Activated CD4-positive, alpha-beta memory T cell treated with anti-CD3 and anti-CD28 coated beads, Interleukin-2, amount 10 ng/mL, durations not matched to agents 7 days and 5 days (primary cell): Measurements from ENCODE around the gene PID1. TPM values are rescaled to one million over a fixed set of nuclear protein-coding genes. Genes with fewer than 3 reads are reported as not detected.

ENCODE experiments used
- CTCF ChIA-PET: fragments of 350-600 bp; sonication (Branson Sonifier 250); formaldehyde crosslinking; loops from one replicate; lab custom pipeline; 2021; ENCODE audit warnings: antibody characterized with exemption, inconsistent platforms; lab: Charles Lee
- POLR2A ChIA-PET: fragments of 350-600 bp; sonication (Branson Sonifier 250); formaldehyde crosslinking; loops from one replicate; lab custom pipeline; 2021; ENCODE audit warnings: antibody characterized with exemption; lab: Charles Lee
- DNase-seq: peaks from one replicate; pipeline ENCODE4 v3.0.0-alpha.2; 2020
- H3K27ac Mint-ChIP-seq: one replicate; pipeline ENCODE4 v1.8.0; 2021; ENCODE audit warnings: mild to moderate bottlenecking, mixed read lengths
- H3K27me3 Mint-ChIP-seq: one replicate; pipeline ENCODE4 v1.8.0; 2021; ENCODE audit warnings: mixed read lengths
- H3K36me3 Mint-ChIP-seq: one replicate; pipeline ENCODE4 v1.8.0; 2021; ENCODE audit warnings: low read depth, mixed read lengths
- H3K4me1 Mint-ChIP-seq: one replicate; pipeline ENCODE4 v1.8.0; 2021; ENCODE audit warnings: mixed read lengths
- H3K4me3 Mint-ChIP-seq: one replicate; pipeline ENCODE4 v1.8.0; 2021; ENCODE audit warnings: mild to moderate bottlenecking, mixed read lengths
- H3K9me3 Mint-ChIP-seq: one replicate; pipeline ENCODE4 v1.8.0; 2021; ENCODE audit warnings: mixed read lengths
- total RNA-seq, 2 experiments: library from RNA; stranded (reverse); gene quantifications; one replicate each; pipeline ENCODE4 v1.2.3, GENCODE V29; 2021

The PID1 gene
- total RNA-seq, 2 experiments from 2014 or later: not detected

DNA sequence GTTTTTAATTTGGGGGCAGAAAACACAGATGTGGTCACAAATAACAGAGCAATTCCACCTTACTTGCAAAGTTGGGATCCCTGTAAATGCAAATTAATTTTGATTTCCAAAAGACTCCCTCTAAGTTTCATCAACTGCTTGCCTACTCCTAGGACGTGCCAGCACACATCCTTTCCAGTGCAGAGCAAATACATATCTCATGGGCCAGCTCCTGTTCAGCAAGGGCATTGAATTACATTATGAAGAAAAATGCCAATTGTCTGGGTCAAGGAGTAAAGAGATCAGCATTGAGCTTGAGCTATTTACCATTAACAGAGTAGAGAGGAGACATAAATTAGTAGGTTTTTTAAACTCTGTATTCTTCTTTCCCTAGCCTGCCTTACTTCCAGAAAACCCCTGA lies 18.8 kb downstream of the PID1 start:
- no peaks in the 10 kb centered on the region for H3K27me3 Mint-ChIP-seq
- ChIA-PET CTCF (no interaction called here), POLR2A (no interaction called here)
- H3K4me3 Mint-ChIP-seq: no peak overlapping the region
- no peak overlapping the region for H3K27ac Mint-ChIP-seq
- H3K36me3 Mint-ChIP-seq: no peaks in the 10 kb centered on the region
- H3K9me3 Mint-ChIP-seq: no peaks in the 10 kb centered on the region
- H3K4me1 Mint-ChIP-seq: no peaks in the 10 kb centered on the region
- no peak for DNase-seq

DNA sequence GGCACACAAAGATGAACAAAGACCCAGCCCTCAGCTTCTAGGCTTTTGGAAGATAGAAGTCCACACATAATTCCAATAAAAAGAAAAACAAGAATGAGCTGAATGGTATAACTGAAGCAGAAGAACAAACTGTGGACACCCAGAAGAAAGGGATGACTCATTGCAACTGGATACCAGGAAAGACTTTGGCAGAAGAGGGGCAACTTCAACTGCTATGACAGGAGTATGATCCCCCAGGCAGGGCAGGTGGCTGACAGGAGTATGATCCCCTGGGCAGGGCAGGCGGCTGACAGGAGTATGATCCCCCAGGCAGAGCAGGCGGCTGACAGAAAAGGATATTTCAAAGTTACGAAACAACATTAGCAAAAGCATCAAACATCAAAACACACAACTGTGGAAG lies 21.6 kb downstream of the PID1 start:
- no peak overlapping the region for H3K27ac Mint-ChIP-seq
- H3K4me3 Mint-ChIP-seq: no peak overlapping the region
- H3K4me1 Mint-ChIP-seq: no peaks in the 10 kb centered on the region
- no peaks in the 10 kb centered on the region for H3K9me3 Mint-ChIP-seq
- H3K27me3 Mint-ChIP-seq: no peaks in the 10 kb centered on the region
- no peaks in the 10 kb centered on the region for H3K36me3 Mint-ChIP-seq
- CTCF ChIA-PET: no interaction called here
- no peak for DNase-seq
- POLR2A ChIA-PET: no interaction called here

DNA sequence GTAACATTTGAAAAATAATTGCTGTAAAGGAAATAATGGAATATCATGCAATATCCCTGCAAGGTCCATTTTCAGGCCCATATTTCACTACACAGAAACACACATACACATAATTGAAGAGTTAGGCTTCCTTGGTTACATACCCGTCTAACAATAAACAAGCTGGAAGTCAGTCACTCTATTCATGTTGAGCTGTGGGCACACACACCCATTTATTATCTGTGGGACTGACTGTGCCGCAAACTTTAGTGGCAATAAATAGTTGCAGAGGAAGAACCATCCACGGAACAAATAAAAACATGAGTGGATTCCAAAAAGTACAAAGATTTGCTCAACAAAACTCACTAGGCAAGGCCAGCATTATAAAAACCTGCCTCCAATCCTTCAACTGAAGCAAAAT lies 24.8 kb downstream of the PID1 start:
- ChIA-PET POLR2A (no interaction called here), CTCF (no interaction called here)
- Mint-ChIP-seq H3K4me3 (no peak overlapping the region), H3K4me1 (no peaks in the 10 kb centered on the region), H3K36me3 (no peaks in the 10 kb centered on the region), H3K27ac (no peak overlapping the region), H3K9me3 (peaks cover 6% of the 10 kb centered on the region), H3K27me3 (no peaks in the 10 kb centered on the region)
- no peak for DNase-seq

DNA sequence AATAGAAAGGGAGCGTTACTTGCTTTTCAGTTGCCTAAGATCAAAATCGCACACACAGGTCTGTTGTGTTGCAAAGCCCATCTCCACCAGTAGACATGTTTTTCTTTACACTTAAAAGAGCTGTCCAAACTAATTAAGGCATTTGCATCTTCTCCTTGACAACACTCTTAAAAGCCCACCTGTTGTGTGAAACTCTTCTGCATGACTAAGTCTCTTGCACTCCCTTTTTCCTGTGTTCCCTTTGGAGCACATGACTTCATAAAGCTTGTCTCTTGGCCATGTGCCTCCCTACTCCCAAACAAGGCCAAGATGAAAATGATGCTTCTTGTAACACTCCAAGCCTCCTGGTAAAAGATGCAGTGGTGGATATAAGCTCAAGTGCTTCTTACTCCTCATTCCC lies 26.1 kb downstream of the PID1 start:
- Mint-ChIP-seq H3K4me1 (no peaks in the 10 kb centered on the region), H3K4me3 (no peak overlapping the region), H3K9me3 (peaks cover 9% of the 10 kb centered on the region), H3K27ac (no peak overlapping the region), H3K36me3 (no peaks in the 10 kb centered on the region), H3K27me3 (no peaks in the 10 kb centered on the region)
- no peak for DNase-seq
- ChIA-PET CTCF (no interaction called here), POLR2A (no interaction called here)

DNA sequence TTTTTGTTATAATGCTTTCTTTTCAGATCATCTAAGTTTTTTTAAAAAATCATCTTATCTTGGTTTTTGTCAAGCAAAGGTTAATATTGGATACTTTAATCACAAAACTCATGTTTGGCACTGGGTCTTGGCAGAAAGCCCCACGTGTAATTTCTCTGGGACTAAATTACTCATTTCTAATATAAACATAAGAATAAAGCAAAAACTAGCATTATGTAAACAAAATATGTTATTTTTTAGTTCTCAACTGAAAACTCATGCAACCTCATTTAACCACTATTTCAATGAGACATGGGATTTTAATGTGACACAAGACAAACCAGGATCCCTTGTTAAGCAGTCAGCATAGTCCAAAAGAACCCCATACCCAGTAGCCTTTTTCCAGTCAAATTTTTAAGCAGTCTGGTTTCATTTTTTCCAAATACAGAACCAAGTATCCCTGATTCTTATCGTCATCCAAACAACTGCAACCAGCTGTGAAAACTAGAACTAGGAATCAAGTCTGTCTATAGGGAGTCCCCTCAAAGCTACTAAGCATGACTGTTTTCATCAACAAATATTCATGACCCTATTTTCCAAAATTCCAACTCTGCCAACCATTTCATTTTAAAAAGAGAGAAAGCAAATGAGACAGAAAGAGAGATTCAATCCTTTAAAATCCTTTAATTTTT lies 27.1 kb downstream of the PID1 start:
- Mint-ChIP-seq H3K36me3 (no peaks in the 10 kb centered on the region), H3K27me3 (no peaks in the 10 kb centered on the region), H3K4me3 (no peak overlapping the region), H3K9me3 (peaks cover 9% of the 10 kb centered on the region), H3K27ac (no peak overlapping the region), H3K4me1 (no peaks in the 10 kb centered on the region)
- ChIA-PET CTCF (no interaction called here), POLR2A (no interaction called here)
- DNase-seq: no peak

DNA sequence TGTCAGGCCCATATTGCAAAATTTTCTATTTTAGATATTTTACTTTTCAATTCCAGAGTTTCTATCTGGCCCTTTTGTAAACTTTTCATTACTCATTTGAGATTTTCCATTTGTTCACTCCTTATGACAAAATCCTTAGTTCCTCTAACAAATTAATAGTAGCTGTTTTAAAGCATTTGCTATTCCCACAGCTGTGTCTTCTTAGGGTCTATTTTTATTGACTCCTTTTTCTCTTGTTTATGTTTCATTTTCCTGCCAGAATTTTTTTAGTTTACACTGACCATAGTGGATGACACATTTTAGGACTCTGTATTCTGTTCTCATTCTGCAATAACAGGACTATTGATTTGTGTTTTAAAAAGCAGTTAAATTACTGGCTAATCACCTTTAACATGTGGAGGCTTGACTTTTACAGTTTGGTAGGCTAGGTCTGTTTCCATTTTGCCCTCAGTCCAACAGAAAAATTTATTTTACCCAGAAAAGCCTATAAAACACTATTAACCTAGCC lies 30.0 kb downstream of the PID1 start:
- DNase-seq: no peak
- Mint-ChIP-seq H3K27ac (no peak overlapping the region), H3K27me3 (no peaks in the 10 kb centered on the region), H3K36me3 (no peaks in the 10 kb centered on the region), H3K4me3 (no peak overlapping the region), H3K9me3 (peaks cover 9% of the 10 kb centered on the region), H3K4me1 (no peaks in the 10 kb centered on the region)
- ChIA-PET CTCF (no interaction called here), POLR2A (no interaction called here)

DNA sequence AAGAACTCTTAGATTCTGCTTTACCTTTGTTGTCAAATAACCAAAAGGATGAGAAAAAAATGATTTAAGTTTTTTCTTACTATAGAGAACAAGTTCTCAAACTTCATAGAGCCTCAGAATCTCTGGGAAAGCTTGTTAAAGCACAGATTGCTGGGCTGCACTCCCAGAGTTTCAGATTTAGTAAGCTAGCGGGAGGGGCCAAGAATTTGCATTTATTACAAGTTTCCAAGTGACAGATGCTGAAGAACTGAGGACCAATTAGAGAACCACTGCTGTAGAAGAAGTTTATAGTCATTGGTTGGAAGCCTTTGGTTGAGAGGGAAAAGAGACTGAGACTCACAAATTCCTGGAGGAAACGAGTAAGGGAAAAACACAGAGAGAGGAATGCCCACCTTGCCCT lies 32.1 kb downstream of the PID1 start:
- Mint-ChIP-seq H3K4me3 (no peak overlapping the region), H3K9me3 (peaks cover 9% of the 10 kb centered on the region), H3K27me3 (no peaks in the 10 kb centered on the region), H3K27ac (no peak overlapping the region), H3K4me1 (no peaks in the 10 kb centered on the region), H3K36me3 (no peaks in the 10 kb centered on the region)
- DNase-seq: no peak
- CTCF ChIA-PET: no interaction called here
- POLR2A ChIA-PET: no interaction called here

DNA sequence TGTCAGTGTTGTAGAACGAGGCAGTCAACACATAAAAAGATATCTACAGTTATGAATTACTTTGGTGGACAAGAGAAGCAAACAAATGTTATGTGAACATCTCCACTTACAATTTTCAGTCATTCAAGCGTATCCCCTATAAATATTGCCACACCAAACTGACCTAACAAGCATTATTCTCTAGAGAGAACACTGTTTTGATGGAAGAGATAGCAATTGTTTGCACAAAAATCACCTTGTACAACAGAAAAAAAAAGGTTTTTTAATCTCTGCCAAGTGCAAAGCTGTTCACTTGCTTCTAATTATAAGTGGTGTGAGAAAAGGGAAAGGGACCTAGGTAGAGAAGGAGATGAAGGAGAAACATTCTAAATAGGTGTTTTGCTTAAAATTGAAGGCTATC lies 33.8 kb downstream of the PID1 start:
- H3K27me3 Mint-ChIP-seq: no peaks in the 10 kb centered on the region
- no peak overlapping the region for H3K27ac Mint-ChIP-seq
- ChIA-PET POLR2A (no interaction called here), CTCF (no interaction called here)
- no peak for DNase-seq
- H3K4me3 Mint-ChIP-seq: no peak overlapping the region
- H3K9me3 Mint-ChIP-seq: peaks cover 3% of the 10 kb centered on the region
- no peaks in the 10 kb centered on the region for H3K36me3 Mint-ChIP-seq
- no peaks in the 10 kb centered on the region for H3K4me1 Mint-ChIP-seq

DNA sequence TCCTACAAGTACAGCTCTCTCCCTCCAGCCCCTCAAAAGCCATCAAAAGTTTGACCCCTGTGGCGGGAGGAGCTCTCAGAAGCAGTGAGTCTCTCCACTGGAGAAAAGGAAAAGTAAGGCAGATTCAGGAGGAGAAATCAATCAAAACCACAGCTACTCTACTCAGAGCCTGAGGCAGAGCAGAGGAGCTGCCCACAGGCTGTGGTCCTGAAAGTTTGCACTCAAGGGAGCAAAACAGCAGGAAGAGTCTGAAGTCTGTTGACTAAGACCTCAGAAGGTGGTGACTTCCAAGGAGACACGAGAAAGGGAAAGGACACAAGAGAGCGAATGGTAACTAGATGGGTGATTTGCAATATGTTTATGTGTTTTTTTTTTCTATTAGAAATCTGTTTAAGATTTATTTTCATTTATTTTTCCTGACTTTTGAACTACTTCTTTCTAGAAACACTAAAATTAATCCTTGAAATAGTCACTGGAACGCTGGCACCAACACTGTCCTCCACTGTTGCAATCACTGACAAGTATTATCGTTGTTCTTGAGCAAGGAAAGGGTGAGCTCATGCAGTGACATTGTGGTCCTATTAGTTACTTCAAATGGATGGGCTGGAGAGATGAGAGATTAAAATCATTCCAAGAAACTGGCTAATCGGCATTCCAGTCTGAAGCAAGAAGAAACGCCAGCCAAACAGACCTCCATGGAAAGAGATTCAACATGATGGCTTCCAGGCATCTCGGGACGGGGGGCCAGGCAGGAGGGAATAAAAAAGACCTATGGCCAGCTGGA lies 35.8 kb downstream of the PID1 start:
- no peak overlapping the region for H3K27ac Mint-ChIP-seq
- H3K4me3 Mint-ChIP-seq: no peak overlapping the region
- no peaks in the 10 kb centered on the region for H3K4me1 Mint-ChIP-seq
- no peaks in the 10 kb centered on the region for H3K9me3 Mint-ChIP-seq
- ChIA-PET CTCF (no interaction called here), POLR2A (no interaction called here)
- no peak for DNase-seq
- H3K27me3 Mint-ChIP-seq: no peaks in the 10 kb centered on the region
- H3K36me3 Mint-ChIP-seq: no peaks in the 10 kb centered on the region

DNA sequence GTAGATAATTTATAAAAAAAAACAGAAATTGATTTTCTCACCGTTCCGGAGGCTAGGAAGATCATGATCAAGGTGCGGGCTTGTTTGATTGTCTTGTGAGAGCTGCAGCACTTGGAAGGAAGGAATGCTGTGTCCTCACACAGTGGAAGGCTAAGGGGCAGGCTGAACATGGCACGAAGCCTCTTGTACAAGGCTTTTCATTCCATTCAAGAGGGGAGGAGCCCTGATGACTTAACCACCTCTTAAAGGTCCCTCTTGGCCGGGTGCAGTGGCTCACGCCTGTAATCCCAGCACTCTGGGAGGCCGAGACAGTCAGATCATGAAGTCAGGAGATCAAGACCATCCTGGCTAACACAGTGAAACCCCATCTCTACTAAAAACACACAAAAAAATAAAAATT lies 39.2 kb downstream of the PID1 start:
- ChIA-PET POLR2A (no interaction called here), CTCF (no interaction called here)
- Mint-ChIP-seq H3K36me3 (no peaks in the 10 kb centered on the region), H3K27ac (no peak overlapping the region), H3K4me1 (no peaks in the 10 kb centered on the region), H3K4me3 (no peak overlapping the region), H3K9me3 (no peaks in the 10 kb centered on the region), H3K27me3 (no peaks in the 10 kb centered on the region)
- no peak for DNase-seq

DNA sequence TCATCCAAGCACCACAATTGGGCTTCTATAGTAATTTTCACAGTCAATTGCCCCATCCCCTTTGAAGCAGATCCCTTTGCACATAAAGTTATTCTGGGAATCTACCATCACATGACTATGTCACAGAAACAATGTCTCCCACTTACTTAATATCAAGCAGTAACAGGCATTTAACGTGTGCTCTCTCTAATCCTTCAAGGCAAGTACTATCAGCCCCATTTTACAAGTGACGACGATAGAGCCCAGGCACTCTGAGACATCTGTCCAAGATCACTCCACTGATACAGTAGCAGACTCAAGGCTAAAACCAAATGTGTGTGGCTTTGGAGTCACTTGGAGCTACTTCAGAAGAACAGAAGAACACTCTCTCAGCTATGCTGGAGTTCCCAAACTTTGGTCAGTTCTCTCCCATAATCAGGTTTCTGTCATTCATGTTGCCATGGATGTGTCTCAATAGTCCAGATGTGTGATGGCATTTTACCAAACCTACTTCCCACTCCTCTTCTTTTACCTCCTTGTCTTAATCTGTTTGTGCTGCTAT lies 39.7 kb downstream of the PID1 start:
- no peaks in the 10 kb centered on the region for H3K9me3 Mint-ChIP-seq
- no peaks in the 10 kb centered on the region for H3K4me1 Mint-ChIP-seq
- POLR2A ChIA-PET: no interaction called here
- no peak overlapping the region for H3K27ac Mint-ChIP-seq
- no peak overlapping the region for H3K4me3 Mint-ChIP-seq
- H3K27me3 Mint-ChIP-seq: no peaks in the 10 kb centered on the region
- no peaks in the 10 kb centered on the region for H3K36me3 Mint-ChIP-seq
- no peak for DNase-seq
- CTCF ChIA-PET: no interaction called here

DNA sequence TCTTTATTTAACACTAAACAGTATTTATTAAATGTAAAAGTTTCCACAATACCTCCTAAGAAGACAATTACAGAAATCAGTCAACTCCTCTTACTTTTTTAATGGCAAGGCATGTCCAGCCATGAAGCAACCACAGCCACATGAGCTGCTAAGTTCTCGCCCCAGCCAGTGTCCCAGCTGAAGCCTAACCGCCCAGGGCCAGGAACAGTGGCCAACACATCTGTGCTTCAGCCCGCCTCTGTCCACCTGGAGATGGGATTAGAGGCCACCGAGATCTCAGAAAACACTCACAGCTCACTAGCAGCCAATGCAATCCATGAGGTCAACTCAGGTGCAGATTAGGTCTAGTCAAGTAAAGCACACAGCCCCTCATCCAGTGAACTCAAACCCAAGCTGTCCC lies 40.2 kb downstream of the PID1 start:
- Mint-ChIP-seq H3K4me3 (no peak overlapping the region), H3K9me3 (no peaks in the 10 kb centered on the region), H3K27ac (no peak overlapping the region), H3K36me3 (no peaks in the 10 kb centered on the region), H3K4me1 (no peaks in the 10 kb centered on the region), H3K27me3 (no peaks in the 10 kb centered on the region)
- ChIA-PET CTCF (no interaction called here), POLR2A (no interaction called here)
- no peak for DNase-seq

DNA sequence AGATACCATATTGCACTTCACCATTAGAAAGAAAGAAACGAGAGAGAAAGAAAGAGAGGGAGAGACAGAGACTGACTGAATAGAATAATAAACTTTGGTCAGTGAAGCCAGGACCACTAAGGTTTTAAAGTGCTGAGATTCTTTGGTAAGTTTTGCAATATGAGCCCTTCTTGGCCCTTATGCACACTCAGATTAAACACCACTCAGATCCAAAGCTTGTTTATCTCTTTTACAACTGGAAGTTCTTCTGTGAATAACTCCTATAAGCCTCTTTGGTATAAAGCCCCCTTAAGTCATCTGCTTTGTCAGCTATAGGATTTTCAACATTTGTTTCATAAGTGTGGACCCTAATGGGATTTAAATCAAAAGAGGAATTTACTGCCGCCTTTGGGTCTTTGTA lies 40.8 kb downstream of the PID1 start:
- no peak for DNase-seq
- Mint-ChIP-seq H3K27me3 (no peaks in the 10 kb centered on the region), H3K4me3 (no peak overlapping the region), H3K36me3 (no peaks in the 10 kb centered on the region), H3K4me1 (no peaks in the 10 kb centered on the region), H3K27ac (no peak overlapping the region), H3K9me3 (no peaks in the 10 kb centered on the region)
- POLR2A ChIA-PET: no interaction called here
- CTCF ChIA-PET: no interaction called here

DNA sequence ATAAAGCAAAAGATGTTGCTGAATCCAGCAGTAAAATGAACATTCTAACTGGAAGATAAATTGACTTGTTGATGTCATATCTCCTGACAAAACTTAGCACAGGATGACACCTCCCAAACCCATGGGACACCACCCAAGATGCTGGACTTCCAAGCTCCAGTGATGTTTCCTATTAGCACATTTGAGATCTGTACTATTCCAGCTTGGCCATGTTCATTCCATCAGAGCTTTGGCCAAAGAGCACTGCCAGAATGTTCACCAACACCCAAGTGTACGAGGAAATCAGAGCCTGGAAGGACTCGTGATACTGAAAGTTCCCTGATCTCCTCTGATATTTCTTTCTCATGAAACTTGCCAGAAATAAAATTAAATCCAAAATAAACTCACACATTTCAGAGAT lies 44.7 kb downstream of the PID1 start:
- POLR2A ChIA-PET: no interaction called here
- Mint-ChIP-seq H3K36me3 (no peaks in the 10 kb centered on the region), H3K27me3 (no peaks in the 10 kb centered on the region), H3K27ac (no peak overlapping the region), H3K4me3 (no peak overlapping the region), H3K4me1 (no peaks in the 10 kb centered on the region), H3K9me3 (peaks cover 2% of the 10 kb centered on the region)
- no peak for DNase-seq
- CTCF ChIA-PET: no interaction called here
